HG03196 (cell line): ENCODE measurements around the gene TIMP2.
"Not testable (repeated sequence)": the region's sequence is repeated elsewhere in the genome, so short reads cannot be mapped to it uniquely, and the experiment has no call there.

Experiments used
- ATAC-seq: cut with Tn5 transposase; IDR thresholded peaks from one replicate; pipeline ENCODE4 v1.9.1; 2021; ENCODE audit not compliant: unreplicated experiment

Gene TIMP2

DNA sequence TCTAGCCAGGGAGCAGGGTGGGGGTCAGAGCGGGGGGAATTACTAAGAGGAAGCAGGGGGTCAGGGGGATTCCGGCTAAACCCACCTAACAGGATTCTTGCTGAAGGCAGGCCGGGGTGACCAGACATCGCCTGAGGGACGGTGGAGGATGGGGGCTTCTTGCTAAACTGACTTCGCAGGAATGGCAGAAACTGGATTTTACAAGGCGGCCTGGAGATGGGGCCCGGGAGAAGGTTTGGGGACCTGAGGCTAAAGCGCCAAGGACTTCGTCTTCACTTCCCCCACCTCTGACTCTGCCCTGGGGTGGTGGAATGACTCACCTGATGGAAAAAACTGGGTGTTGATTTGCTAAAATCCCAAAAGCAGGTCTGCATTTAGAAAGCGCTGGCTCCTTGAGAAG is 31.1 kb upstream of the TIMP2 start:
- no peak for ATAC-seq

DNA sequence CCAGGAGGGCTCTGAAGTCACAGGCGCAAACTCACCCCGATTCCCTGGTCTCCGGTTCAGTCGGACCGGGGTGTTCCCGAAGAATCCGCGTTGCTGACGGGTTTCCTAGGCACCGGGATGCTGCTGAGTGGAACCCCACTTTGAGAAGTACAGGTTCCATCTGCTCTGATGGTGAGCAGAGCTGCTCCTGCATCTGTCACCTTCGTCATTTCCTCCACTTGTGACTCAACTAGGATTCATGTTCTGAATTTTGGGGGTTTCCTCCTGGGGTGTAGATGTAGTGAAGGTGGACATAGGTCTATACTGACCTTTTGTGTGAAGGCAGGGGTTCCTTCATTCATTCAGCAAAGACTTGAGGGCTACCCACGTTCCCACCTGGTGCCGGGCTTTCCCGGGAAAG is 29.5 kb upstream of the TIMP2 start:
- no peak for ATAC-seq

DNA sequence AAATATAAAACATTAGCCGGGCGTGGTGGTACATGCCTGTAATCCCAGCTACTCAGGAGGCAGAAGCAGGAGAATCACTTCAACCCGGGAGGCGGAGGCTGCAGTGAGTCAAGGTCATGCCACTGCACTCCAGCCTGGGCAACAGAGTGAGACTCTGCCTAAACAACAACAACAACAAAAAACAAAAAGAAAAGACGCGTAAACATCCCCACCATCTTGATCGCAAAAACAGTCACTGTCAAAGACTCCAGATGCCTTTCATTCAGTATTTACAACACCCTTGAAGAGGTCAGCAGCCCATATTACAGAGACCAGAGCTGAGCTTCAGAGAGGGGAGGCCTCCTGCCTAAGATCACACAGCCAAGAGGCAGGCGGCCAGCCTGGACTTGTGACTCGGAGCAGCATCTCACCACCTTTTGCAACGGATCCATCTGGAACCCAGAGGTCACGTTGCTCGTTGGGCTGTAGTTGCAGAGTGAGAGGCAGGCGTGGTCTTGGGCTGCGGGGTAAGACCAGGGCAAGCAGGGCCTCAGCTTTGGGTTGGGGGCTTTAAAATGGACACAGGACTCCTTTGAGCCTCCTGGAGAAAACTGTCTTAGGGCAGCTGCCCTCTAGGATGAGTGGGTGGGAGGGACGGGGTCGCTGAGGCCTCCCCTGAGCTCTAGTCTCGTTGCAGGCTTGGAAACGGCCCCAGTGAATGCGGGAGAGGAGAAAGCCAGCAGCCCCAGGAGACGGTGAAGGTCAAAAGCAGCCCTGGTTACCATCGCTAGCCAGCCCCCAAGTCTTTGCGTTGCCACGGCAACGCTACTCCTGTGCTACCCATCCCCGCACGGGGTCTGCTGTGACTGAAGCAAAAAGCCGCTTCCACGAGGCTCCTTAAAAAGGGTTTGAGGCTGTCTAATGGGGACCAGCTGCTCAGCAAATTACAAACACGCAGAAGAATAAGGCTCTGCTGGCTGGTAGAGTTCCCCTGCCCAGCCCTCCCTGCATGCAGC is 28.5 kb upstream of the TIMP2 start:
- ATAC-seq, result no peak

DNA sequence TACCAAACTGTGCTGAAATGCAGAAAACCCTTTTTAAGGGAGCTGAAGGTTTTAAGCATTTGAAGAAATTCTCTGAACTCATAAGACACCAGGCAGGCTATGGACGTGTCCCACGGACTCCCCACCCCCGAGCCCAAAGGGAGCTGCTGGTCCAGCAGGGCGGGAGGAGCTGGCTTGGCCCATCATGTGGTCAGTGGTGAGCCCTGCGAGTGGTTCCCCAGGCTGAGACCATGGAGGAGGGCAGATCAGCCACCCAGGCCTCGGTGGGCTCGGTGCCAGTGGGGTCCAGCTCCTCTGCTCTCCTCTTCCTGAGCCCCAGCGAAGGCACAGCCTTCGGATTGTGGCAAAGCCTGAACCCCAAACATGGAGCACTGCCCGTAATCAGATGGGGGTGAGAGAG is 27.5 kb upstream of the TIMP2 start:
- no peak for ATAC-seq

DNA sequence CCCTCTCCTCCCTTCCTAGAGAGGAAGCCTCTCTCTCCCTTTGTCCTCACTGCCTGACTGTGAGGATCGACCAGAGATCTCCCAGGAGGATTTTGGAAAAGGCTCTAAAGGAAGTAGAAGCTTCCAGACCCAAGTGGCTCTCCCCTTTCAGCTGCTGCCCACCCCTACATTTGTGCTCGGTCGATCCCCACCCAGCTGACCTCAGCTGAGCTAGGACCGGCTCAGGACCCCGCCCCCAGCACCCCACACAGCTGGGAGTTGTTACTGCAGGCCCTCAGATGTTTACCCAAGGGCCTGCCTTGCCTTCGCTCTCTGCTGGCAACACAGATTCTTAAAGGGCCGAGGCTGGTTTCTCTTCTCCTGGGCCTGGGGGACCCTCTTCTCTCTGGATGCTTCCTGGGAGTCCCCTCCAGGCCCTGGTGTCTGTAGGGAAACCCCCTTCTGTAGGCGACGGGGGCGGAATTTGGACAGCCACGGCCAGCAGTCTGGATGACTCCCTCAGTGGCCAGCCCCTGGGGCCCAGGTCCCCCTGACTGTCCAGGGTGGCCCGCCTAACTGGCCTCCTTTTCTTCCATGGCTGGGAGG is 26.9 kb upstream of the TIMP2 start:
- ATAC-seq, result no peak

DNA sequence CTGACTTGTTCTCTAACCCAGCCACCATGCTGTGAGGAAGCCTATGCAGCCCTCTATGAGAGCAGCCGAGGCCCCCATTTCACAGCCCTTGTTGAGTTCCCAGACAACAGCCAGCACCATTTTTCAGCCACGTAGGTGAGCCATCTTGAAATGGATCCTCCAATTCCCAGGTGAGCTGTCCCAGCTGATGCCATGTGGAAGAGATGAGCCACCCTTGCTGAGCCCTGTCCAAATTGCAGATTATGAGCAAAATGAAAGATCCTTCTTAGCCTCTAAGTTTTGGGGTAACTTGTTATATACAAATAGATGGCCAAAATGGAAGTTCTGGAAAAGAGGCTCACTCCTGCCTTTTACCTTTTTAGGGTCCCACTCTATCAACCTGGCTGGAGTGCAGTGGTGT is 25.7 kb upstream of the TIMP2 start:
- ATAC-seq, result no peak

DNA sequence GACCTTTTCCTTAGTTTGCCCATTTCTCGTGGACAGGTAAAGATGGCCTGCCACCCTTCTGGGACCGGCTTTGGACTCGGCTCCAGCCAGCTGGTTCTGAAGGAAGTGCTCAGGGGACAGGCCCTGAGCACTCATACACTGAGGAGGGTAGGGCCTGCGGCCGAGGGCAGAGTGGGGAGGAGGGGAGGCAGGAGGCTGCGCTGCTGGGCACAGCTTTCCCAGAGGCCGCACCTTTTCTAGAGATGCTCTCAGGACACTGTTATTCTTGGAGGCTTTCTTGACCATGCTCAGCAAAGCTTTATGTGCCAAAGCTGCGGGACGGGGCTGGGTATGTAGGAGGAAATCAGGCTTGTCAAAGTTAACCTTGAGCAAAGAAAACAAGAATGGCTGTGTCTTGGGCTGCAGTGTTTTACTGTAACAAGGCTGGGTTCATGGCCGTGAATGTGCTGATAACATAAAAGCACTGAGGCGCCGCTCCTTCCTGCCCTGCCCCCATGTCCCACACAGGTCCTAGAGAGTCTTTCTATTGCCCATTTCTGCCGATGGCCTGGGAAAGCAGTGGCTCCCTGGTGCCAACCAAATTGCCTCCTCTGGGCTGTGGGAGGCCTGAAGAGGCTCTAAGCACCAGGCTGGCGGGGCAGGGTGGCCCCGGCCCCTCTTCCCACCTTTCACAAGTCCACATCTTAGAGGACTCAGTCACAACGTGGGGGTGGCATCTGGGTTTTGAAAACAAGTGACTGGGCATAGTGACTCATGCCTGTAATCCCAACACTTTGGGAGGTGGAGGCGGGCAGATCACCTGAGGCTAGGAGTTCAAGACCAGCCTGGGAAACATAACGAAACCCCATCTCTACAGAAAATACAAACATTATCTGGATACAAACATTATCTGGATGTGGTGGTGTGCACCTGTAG is 22.3 kb upstream of the TIMP2 start:
- no peak for ATAC-seq

DNA sequence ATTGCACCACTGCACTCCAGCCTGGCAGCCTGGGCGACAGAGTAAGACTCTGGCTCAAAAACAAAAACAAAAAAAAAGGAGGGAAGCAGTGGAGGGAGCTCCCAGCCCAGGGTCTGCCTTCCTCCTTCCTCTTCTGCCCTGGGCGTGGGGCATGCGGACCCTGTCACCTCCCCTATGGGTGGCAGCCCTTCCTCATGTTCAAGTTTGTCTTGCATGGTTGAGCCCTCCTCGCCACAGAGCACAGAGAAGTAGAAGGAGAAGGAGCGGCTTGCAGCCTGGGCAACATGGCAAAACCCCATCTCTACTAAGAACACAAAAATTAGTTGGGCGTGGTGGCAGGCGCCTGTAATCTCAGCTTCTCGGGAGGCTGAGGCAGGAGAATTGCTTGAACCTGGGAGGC is 21.4 kb upstream of the TIMP2 start:
- no peak for ATAC-seq

DNA sequence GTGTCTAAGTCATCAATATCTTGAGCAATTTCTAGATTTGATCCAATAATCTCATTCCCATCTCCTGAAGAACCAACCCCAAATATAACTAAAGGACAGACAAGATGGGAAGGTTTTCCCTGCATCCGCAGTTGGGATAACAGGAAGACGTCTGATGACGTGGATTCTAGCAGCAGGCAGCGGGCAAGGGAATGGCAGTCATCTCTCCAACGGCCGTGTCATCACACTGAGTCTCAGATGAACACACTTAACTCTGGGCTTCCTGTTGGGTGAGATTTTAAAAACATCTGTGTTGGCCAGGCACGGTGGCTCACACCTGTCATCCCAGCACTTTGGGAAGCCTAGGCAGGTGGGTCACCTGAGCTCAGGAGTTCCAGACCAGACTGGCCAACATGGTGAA is 20.9 kb upstream of the TIMP2 start:
- no peak for ATAC-seq

DNA sequence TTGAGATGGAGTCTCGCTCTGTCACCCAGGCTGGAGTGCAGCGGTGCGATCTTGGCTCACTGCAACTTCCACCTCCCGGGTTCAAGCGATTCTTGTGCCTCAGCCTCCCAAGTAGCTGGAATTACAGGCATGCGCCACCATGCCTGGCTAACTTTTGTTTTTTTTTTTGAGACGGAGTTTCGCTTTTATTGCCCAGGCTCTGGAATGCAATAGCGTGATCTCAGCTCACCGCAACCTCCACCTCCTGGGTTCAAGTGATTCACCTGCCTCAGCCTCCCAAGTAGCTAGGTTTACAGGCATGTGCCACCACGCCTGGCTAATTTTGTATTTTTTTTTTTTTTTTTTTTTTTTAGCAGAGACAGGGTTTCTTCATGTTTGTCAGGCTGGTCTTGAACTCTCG is 20.3 kb upstream of the TIMP2 start:
- ATAC-seq, result not testable (repeated sequence)

DNA sequence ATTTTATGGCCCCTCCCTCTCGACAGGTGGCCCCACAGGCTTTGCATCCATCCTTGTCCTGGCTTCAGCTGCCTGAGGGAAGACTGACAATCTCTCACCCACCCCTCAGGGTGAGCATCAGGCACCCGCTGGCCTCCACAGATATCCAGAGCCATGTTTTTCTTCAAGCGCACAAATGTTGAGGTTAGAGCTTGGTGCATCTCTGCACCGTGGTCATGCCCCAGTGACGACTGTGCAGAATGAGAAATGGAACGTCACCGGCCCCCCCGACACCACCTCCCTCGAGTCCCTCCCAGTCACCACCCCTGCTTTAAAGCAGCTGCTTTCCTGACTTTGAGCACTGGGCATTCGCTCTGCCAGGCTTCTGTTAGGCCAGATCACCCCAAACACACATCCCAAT is 19.8 kb upstream of the TIMP2 start:
- no peak for ATAC-seq

DNA sequence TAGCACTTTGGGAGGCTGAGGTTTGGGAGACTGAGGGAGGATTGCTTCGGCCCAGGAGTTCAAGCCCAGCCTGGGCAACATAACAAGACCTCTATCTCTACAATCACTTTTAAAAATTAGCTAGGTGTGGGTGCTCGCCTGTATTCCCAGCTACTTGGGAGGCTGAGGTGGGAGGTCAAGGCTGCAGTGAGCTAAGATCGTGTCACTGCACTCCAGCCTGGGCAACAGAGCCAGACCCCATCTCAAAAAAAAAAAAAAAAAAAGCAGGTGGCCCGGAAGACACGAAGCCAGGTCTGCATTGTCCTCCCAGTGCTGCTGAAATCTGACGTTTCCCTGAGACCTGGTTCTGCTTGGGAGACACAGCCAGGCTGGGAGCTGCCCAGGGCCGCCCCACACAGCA is 18.8 kb upstream of the TIMP2 start:
- no peak for ATAC-seq

DNA sequence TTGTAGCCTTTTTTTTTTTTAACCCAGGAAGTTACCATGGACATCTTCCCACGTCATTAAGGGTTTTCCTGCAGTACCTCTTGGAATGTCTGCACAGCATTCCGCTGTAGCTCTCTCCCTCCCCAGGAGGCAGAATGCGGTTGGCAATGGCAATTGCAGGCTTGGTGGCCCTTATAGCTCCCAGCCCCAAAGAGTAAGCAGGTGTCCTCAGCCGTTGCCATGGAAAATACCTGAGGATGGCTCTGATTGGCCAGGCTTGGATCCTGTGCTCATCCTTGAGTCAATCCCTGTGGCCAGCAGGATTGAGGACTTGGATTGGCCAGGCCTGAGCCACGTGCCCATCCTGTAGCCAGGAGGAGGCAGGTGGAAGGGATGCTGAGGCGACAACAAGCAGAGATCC is 15.5 kb upstream of the TIMP2 start:
- no peak for ATAC-seq

DNA sequence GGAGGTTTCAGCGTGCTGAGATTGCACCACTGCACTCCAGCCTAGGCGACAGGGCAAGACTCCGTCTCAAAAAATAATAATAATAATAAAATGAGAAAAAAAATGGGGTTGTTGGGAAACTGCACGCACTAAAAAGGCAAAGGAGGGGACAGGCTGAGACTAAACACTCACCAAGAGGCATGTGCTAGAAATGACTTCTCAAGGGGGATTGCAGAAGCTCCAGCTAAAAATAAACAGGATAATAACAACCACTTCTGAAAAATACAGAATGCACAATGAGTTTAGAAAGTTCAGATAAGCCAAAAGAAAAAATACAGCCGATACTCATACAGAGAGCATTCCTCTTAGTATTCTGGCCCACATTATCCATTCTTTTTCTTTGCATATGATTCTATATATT is 15.1 kb upstream of the TIMP2 start:
- ATAC-seq, result no peak

DNA sequence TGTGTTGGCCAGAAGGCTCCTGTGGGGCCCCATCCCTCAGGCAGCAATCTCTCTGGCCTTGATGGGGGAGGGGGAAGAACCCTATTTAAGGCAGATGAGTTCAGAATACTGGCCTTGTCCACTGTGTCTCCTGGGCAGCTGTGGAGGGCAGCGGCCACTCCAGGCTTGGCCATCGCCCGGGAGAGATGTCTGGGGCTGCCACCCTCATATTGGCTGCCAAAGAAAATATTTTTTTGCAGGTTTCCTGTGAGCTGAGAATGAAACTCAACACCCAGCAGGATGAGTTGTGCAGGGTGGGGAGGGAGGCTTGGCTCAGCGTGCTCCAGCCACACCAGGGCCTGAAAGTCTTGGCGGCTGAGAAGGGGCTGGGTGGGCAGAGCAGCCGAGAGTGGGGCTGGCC is 14.4 kb upstream of the TIMP2 start:
- ATAC-seq, result no peak

DNA sequence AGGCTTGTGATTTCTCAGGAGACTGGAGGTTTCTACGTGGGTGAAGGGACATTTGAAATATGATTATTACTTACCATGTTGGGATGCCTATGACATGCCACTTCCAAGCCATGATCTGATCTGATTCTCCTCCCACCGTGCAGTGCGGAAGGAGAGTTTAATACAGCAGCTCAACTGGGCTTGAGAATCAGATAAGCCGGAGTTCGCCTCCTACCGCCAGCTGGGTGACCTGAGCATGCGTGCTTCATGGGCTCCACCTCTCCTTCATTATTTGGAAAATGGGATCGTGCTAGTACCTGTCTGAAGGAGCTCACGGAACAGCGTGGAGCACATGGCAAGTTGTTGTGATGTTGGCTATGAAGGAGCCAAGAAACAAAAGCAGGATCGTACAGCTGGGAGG is 12.4 kb upstream of the TIMP2 start:
- ATAC-seq, result no peak

DNA sequence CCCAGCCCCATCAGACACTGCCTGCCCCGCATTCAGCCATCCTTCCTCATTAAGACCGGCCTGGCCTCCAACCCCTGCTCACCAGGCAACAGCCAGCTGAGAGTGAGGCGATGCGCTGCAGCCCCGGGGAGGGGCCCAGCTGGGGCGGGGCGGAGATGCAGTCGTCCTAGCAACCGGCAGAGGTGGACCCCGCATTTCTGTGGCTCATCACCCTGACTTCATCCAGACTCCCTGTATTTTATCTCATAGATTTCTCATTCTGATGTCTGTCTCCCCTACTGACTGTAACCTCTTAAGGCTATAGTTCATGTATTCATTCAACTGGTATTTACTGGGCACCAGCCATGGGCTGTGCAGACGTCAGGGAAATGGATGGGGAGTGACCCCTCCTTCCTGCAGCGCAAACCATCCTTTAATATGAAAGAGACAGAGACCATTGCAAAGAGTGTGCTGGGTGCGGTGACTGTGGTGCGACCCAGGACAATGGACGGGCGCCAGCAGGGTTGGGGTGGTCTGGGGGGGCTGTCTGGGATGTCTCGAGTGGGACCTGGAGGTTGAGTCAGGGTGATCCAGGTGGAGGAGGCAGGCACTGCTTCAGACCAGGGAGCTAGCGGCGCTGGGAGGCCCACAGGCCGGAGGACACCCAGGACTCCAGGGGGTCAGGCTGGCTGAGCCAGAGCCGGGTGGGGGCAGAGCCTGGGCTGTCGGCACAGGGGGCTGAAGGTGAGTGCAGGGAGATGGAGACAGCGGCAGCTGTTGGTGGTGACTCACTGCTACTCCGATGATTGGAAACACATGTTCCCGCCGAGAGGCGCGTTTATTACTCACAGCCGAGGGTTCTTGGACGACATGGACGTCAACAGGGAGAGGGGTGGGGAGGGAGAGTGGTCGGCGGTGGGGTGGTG is 10.5 kb upstream of the TIMP2 start:
- ATAC-seq, result no peak

DNA sequence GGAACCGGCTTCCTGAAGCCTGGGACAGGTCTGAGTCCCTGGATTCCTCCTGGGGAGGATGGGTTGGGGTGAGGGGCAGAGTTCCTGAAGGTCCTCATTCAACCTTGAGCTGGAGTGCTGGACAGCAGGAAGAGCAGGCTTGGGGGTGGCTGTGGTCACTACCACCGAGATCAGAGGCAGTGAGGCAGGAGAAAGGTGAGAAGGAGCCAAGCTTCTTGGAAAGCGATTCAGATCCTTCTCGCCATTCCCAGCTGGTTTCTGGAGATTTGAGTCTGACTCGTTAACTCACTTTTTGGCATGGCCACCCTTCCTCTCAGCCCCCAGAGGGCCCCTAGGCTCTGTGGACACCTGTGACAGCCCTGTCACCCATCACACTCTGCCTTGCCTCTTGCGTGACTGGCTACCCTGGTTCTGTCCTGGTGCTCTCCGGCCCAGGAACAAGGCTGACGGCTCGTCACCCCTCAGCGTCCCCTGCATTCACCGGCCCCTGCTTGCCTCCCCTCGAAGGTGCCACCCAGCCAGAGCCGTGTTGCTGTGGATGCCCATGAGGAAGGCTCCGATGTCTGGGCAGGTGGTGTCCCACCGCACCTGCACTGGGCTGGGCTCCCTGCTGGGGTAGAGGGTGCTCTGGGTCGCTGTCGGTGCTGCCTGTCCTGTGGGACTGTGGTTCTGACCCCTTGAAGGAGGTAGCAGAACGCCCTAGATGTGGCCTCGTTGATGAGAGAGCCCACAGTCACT is 9.7 kb upstream of the TIMP2 start:
- ATAC-seq, result no peak

DNA sequence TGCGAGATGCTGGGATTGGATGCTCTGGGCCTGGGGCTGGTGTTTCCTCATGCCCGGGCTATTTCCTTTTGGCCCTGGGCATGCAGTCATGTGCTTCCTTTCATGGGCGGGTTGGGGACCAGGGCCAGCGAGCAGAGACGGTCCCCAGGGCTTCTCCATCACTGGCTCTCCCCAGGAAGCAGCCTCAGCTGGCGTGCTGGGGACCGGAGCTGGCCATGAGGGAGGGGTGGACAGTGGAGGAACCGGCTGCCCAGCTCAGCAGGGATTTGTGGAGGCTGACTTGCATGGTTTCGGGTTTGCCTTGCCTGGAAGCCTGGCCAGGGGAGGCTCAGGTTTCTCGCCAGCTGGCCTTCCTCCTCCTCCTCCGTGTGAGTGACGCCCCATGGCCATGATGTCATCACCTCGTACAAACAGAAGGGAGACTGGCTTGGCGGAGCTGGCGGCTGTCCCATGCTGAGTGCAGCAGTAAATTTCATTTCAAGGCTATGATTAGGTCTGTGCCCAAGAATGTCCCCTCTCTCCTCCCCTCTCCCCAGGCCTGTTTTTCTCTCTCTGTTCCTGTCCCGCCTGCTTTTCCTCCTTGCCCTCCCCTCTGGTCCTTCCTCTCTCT is 8.9 kb upstream of the TIMP2 start:
- ATAC-seq, result no peak
